Measurements from ENCODE around the gene OR10K1. TPM values are rescaled to one million over a fixed set of nuclear protein-coding genes. Genes with fewer than 3 reads are reported as not detected.

The OR10K1 gene
- not detected in 2 replicates for total RNA-seq

GRCh38 chr1:158461534-158461933 lies at the start of gene OR10K1:
Gene OR10K1 (plus strand): TSS chr1:158461834. CDS start chr1:158465562, 3,728 bp downstream.

GRCh38 chr1:158426137-158426536 lies 35.5 kb upstream of the OR10K1 start, which contains the start of gene OR10K2:
Gene OR10K2 (minus strand): TSS chr1:158426237. CDS start chr1:158420866, 5,371 bp downstream.

GRCh38 chr1:158471920-158472319 lies 10.3 kb downstream of the OR10K1 start, which contains the start of gene OR10R2:
Gene OR10R2 (plus strand): TSS chr1:158472220. CDS start chr1:158472326, 106 bp downstream.

Other genes starting within 250 kb of the OR10K1 start
- gene CD1A, start 207.4 kb upstream of the OR10K1 start, total RNA-seq, result not detected in 2 replicates
- gene CD1C, start 171.9 kb upstream of the OR10K1 start, total RNA-seq, result not detected in 2 replicates
- gene CD1B, start 130.3 kb upstream of the OR10K1 start, total RNA-seq, result not detected in 2 replicates
- gene CD1E, start 107.9 kb upstream of the OR10K1 start, total RNA-seq, result not detected in 2 replicates
- not detected in 2 replicates for gene OR10T2, start 62.4 kb upstream of the OR10K1 start, total RNA-seq
- not detected in 2 replicates for gene OR10K2, start 35.6 kb upstream of the OR10K1 start, total RNA-seq
- gene OR10R2, start 10.4 kb downstream of the OR10K1 start, total RNA-seq, result not detected in 2 replicates
- gene OR6Y1, start 92.6 kb downstream of the OR10K1 start, total RNA-seq, result not detected in 2 replicates
- not detected in 2 replicates for gene OR6P1, start 108.7 kb downstream of the OR10K1 start, total RNA-seq
- not detected in 2 replicates for gene OR10X1, start 118.1 kb downstream of the OR10K1 start, total RNA-seq
- not detected in 2 replicates for gene OR10Z1, start 143.4 kb downstream of the OR10K1 start, total RNA-seq
- not detected in 2 replicates for gene SPTA1, start 224.9 kb downstream of the OR10K1 start, total RNA-seq
- gene OR6K2, start 238.8 kb downstream of the OR10K1 start, total RNA-seq, result not detected in 2 replicates